GM12872 (cell line): ENCODE data around the gene HSPA13.

Experiments
- TF ChIP-seq, protein P1 (sequence below): IDR thresholded peaks from 3 replicates; pipeline ENCODE4 v1.5.1; 2011; ENCODE audit warnings: low read depth, mild to moderate bottlenecking, low read length, moderate library complexity; ENCODE audit not compliant: insufficient read depth

HSPA13 gene, protein sequence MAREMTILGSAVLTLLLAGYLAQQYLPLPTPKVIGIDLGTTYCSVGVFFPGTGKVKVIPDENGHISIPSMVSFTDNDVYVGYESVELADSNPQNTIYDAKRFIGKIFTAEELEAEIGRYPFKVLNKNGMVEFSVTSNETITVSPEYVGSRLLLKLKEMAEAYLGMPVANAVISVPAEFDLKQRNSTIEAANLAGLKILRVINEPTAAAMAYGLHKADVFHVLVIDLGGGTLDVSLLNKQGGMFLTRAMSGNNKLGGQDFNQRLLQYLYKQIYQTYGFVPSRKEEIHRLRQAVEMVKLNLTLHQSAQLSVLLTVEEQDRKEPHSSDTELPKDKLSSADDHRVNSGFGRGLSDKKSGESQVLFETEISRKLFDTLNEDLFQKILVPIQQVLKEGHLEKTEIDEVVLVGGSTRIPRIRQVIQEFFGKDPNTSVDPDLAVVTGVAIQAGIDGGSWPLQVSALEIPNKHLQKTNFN

DNA sequence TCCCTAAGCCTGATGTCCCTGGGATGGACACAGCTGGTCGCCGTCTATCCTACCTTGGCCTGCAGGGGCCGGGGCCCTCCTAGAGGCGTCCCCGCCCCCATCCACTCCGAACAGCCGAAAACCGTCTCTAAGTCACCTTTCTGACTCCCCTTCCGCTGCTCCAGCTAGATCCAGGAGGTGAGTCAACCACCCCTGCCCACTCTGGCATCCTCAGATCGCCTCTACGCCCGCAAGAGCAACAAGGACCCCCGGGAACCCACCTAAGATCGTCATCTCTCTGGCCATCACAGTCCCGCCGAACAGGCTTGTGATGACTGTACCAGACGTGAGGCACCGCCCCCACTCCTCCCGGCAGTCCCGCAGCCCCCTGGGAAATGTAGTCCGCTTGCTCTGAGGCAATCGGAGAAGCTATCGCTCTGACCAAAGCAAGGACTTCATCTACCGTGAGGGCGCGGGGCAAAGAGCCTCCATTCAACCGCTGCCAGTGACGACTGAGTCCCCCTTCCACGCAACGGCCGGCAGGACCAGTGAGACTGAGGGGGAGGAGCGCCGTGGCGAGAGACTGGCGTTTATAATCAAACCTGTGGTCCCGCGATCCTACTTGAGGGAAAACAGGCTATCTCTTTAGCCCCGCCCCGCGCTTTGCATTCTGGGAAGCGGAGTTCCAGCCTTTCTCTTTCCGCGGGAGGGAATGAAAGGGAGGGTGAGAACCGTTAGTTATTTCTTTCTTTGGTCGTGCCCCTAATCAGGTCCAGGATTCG is at the start of gene HSPA13:
TSS of gene HSPA13 (minus strand) at position 312 of the 761 bp plus-strand sequence. CDS start at position 285, 27 bp downstream.
- TF ChIP-seq, protein P1, sequence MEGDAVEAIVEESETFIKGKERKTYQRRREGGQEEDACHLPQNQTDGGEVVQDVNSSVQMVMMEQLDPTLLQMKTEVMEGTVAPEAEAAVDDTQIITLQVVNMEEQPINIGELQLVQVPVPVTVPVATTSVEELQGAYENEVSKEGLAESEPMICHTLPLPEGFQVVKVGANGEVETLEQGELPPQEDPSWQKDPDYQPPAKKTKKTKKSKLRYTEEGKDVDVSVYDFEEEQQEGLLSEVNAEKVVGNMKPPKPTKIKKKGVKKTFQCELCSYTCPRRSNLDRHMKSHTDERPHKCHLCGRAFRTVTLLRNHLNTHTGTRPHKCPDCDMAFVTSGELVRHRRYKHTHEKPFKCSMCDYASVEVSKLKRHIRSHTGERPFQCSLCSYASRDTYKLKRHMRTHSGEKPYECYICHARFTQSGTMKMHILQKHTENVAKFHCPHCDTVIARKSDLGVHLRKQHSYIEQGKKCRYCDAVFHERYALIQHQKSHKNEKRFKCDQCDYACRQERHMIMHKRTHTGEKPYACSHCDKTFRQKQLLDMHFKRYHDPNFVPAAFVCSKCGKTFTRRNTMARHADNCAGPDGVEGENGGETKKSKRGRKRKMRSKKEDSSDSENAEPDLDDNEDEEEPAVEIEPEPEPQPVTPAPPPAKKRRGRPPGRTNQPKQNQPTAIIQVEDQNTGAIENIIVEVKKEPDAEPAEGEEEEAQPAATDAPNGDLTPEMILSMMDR, result no peak

DNA sequence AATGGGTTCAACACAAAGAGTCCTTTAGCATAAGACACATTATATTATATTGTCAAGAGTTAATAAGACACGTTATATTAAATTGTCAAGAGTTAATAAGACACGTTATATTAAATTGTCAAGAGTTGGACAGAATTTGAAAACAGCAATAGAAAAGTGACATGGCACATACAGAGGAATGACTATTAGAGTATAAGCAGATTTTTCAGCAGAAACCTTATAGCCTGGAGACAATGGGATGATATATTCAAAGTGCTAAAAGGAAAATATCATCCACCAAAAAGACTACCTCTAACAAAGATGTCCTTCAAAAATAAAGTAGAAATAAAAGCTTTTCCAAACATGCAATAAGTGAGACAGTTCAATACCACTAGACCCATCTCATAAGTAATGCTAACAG is 36.0 kb upstream of the HSPA13 start:
- TF ChIP-seq, protein P1, result no peak

DNA sequence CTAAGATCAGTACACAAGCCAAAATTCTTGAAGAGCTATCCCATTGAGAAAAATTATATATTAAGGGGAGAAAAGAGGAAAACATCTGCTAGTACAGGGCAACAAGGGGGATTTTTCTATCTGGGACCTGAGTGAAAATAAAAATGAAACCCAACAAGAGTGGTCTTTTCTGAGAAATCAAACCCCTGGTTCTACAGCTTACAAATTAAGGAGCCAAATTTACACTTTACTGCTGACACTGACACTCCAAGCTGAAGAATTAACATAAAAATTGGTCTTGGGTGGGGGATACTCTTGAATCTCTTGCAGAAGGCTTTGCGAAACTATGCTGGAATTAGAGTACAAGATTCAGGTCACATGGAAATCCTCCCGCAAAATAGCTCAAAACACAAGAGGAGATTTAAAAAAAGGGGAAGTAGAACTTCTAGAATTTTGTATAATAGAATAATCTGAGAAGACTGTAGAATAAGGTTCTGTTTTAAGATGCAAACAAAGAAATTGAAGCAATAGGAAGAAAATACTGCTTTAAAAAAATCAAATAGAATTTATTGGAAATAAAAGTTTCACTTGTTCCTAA is 32.1 kb upstream of the HSPA13 start:
- TF ChIP-seq, protein P1, result no peak

DNA sequence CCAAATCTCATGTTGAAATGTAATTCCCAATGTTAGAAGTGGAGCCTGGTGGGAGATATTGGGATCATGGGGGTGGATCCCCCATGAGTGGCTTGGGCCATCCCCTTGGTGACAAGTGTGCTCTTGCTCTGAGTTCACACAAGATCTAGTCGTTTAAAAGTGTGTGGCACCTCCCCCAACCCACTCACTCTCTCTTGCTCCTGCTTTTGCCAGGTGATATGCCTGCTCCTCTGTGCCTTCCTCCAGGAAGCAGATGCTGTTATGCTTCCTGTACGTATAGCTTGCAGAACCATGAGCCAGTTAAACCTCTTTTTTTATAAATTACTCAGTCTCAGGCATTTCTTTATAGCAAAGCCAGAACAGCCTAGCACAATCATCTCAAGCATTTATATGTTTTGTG is 23.0 kb upstream of the HSPA13 start:
- TF ChIP-seq, protein P1, result no peak

DNA sequence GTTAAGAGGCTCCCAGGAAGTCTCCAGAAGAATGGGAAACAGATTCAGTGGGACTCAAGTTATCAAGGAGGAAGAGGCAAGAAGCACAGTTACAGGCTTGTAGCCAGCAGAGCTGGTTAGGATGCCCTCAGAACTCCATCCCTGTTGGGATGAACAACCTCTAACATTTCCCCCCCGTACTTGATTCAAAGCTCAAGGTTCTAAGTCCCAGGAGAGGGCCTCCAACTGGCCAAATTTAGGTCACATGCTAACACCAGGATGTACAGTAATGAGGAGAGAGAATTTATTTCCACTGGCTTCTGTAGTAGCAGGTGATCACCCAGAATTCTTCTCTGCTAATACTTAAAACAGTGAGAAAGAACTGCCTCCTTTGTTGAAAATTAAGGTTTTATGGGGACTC is 22.3 kb upstream of the HSPA13 start:
- TF ChIP-seq, protein P1, result no peak

DNA sequence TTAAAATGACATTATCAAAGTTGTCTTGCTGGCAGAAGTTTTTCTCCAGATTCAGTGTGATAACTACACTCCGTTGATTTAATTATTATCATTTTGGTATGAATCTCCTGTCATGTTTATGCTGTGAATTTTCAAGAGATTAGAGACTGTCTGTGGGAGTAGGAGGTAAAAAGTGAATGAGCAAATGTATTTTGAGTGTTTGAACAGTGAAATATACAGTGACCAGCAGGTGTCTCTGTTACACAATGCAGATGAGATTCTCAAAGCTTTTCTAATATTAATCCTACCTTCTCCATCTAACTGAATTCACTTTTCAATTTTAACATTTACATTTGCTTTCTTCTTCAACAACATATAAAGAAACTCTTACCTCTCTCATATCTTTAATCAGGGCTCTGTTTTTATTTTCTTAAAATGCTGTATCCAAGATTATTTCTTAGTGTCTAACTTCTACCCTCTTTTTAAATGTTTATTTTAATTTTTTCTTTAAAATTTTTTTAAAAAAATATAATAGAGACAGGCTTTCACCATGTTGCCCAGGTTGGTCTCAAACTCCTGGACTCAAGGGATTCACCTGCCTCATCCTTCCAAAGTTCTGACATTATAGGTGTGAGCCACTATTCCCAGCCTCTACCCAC is 20.9 kb upstream of the HSPA13 start:
- TF ChIP-seq, protein P1, result peak; percentile 65

DNA sequence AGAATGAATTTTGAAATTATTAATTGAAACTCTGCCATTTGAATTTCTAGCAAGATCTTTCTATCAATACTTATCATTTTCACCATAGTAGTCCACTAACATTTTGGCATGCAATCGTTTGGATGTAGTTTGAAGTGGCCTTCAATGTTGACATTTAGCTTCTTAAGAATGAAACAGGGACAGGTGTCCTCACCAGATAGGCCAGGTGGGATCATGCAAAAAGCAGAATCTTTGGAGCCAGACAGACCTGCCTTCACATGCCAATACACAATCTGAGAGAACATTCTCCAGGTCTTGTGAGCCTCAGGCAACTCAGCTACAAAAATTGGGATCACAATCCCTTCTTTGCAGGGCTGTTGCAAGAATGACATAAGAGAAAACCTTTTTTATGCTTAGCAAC is 18.3 kb upstream of the HSPA13 start:
- TF ChIP-seq, protein P1, result no peak
